Fibroblast of peridontal ligament (primary cell): ENCODE measurements around the gene NUTM2D.
"Not testable (repeated sequence)": the region's sequence is repeated elsewhere in the genome, so short reads cannot be mapped to it uniquely, and the experiment has no call there.

Experiments used
- DNase-seq: peaks from one replicate; pipeline ENCODE4 v3.0.0-alpha.2; 2010; ENCODE audit errors: extremely low read depth

The NUTM2D gene

DNA sequence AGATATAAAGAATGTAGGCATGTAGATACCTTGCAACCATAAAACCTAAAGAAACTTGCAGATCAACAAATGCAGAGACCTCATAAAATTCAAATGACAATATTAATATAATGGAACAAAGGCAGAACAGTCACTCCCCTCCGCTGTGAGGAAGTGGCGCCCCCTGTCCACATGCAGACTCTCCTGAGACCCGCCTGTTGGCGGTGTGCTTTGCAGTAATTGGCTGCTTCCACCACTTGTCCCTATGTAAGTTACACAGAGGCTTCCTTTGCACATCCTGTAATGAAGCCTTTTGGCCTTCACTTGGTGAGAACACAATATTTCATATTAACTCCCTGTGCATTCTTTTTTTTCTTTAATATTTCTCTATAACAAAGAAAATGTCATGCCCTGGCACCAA, 21.6 kb downstream of the NUTM2D start:
- DNase-seq = not testable (repeated sequence)

DNA sequence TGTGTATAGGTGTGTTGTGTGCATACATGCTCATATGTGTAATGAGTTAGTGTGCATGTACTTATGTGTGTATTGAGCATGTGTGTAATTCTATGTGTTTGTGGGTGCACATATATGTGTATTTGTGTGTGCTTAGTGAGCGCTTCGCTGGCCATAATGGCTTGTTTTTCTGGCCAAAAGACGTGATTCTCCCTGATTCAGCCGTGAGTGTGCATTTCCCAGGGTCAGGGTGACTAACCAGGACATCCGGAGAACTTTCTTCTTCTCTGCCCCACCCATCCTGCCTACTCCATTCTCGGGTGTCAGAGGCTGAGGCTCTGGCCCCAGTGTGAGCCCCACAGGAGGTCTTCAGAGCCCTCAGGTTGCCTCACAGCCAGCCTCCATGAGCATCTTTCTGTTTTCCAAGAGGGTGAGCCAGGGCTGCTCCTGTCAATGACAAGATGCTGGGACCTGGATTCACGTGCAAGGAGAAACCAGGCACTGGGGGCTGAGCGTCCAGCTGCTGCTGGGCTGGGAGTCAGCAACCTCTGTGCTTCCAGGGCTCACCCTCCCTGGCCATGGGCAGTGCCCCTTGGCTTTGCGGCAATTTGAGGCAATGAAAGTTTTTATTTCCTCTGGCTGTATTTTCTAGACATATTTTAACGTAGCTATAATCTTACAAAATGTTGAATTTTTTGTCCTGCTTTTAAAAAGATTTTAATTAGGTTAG, 25.8 kb downstream of the NUTM2D start:
- DNase-seq = peak; percentile 13

DNA sequence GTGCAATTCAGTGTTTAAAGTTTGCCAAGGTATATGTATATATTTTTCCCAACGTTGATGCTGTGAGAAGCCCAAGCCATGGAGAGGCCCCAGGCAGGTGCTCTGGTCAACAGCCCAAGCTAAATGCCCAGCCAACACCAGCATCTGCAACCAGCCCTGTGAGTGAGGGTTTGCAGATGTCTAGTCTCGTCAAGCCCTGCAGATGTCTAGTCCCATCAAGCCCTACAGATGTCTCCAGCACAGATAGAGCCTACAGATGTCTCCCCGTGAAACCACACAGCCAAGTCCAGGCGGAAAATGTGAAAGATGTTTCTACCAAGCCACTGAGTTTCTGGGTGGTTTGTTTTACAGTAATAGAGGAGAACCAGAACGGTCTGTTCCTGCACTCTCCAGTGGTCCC, 26.7 kb downstream of the NUTM2D start:
- not testable (repeated sequence) for DNase-seq

DNA sequence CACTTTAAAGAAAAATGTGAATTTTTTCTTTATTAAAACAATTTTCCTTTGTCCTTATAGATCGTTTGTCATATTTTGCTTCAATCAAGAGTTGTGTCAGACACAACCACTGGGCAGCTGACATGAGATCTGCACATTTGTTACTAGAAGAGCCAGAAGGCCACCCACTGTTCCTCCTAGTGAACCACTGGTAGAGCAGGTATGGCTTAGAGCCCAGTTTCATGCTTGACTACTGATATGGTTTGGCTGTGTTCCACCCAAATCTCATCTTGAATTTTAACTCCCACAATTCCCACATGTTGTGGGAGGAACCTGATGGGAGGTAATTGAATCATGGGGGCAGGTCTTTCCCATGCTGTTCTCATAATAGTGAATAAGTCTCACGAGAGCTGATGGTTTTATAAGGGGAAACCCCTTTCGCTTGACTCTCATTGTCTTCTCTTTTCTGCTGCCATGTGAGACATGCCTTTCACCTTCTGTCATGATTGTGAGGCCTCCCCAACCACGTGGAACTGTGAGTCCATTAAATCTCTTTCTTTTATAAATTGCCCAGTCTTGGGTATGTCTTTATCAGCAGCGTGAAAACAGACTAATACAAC, 28.3 kb downstream of the NUTM2D start:
- DNase-seq = not testable (repeated sequence)

DNA sequence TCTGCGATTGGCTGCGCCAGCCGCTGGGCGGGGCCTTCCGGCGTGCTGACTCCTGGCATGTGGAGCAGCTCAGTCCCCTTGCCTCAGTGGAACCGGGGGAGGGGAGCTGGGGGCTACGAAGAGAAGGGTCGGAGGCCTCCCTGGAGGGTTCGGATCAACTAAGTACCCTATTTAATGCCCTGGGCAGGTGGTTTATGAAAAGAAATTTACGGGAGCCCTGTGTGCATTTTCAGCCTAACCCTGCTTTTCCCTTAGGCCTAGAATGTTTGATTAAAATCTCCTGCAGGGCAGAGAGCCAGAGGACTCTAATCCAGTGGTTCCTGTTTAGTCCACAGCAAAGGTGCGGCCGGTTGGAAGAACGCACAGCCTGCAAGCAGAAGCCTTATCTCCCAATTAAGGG, 33.8 kb downstream of the NUTM2D start:
- not testable (repeated sequence) for DNase-seq

DNA sequence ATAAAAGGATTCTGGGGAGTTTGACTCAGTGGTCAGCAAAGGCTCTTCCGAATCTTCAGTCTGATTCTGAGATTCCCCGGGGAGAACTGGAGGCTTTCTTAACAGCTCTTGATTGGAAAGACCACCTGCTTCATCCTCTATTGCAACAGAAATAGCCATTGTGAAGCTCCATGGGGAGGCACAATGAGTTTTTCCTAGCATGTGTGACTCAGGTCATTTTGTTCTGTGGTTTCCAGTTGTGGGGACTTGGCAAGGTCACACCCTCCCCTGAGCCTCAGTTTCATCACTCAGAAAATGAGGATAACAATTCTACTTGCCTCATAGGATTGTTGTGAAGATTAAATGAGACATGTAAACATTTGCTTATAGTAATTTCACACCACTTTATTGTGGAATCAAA, 38.7 kb downstream of the NUTM2D start:
- DNase-seq = not testable (repeated sequence)

DNA sequence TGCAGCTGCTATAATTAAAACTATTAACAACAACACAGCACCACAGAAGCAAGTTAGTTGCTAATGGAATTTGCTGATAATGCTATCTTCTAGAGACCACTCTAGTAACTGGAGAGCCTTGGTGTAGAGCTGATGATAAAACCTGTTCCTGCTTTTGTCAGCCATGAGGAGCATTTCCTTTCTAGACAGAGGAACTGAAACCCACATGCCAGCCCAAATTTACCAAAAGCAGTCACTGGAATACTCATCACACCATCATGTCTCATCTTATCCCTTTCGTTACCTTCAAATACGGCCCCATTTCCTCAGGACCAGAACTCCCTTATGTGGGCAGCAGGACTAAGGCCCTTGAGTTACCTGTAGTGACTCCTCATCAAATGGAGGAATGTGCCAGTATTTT, 40.9 kb downstream of the NUTM2D start:
- not testable (repeated sequence) for DNase-seq

DNA sequence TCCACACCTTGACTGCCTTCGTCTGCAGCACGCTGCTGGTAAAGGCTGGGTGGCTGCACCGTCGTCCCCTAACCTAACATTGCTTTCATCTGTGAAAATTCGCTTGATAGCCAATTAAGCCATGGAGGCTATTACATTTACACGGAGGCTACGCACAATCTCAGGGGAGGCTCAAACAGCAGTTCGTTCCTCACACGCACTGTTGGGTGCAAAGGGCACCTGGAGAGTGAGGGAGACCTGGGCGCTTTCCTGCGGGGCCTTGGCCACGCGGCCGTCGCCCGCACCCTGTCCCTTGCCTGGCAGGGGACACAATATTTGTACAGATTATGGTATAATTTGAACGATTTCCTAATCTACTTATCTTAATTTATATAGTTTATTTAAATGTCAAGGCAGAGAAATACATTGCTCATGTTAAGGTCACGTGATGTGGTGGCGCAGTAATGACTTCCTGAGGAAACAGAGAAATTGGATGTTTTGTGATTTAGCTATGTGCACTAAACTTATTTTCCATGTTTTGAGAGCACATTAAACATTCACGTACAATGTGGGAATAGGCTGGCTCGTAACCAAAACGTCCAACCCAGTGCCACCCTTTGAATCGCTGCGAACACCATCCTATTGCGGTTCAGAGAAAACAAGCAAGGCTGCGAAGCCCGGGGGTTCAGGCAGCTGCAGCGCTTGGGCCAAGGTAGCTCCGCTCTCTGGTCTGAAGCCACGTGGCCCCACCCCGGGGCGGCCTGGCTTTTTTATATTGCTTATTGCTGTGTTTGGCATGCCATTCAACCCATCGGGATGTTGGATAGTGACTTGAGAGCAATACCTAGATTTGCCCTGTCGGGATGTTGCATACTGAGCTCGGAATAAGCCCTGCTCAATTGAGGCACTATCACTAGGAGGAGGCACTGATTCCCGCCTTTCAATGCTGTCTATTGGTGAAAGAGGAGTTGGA, 50.2 kb downstream of the NUTM2D start:
- DNase-seq = not testable (repeated sequence)

DNA sequence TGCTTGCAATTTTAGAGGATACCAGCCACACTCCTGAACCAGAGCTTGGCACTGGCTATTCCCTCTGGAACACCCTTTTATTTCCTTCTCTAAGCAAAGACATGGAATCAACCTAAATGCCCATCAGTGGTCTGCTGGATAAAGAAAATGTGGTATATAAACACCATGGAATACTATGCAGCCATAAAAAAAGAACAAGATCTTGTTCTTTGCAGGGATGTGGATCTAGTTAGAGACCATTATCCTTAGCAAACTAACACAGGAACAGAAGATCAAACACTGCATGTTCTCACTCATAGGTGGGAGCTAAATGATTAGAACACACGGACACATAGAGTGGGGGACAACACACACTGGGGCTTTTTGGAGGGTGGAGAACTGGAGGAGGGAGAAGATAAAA, 56.4 kb downstream of the NUTM2D start:
- DNase-seq = not testable (repeated sequence)
